Measurements from ENCODE around the gene HORMAD2. TPM values are rescaled to one million over a fixed set of nuclear protein-coding genes. Genes with fewer than 3 reads are reported as not detected.

HORMAD2 gene
- total RNA-seq, 1 donor from 2014 or later, result not detected

GRCh38 chr22:30046716-30047363 is 33.4 kb upstream of the HORMAD2 start:
- Histone ChIP-seq H3K27me3 (no peaks in the 10 kb centered on the region), H3K4me1 (no peaks in the 10 kb centered on the region), H3K4me3 (no peak overlapping the region), H3K27ac (no peak overlapping the region), H3K36me3 (no peaks in the 10 kb centered on the region), H3K9me3 (no peaks in the 10 kb centered on the region)
- TF ChIP-seq CTCF (IDR thresholded peaks at IDR 0.05), result no peak
- DNase-seq (ENCODE audit: low spot score in 2 of 2), result no peak
- intact Hi-C loops (cut with DNase I), result no loop called here

GRCh38 chr22:30047364-30047738 is 32.9 kb upstream of the HORMAD2 start:
- intact Hi-C loops (cut with DNase I), result no loop called here
- H3K4me3 ChIP-seq, result no peak overlapping the region
- no peak for TF ChIP-seq CTCF (IDR thresholded peaks at IDR 0.05)
- H3K4me1 ChIP-seq, result no peaks in the 10 kb centered on the region
- H3K27ac ChIP-seq, result no peak overlapping the region
- no peaks in the 10 kb centered on the region for H3K9me3 ChIP-seq
- DNase-seq (ENCODE audit: low spot score in 2 of 2), result no peak
- H3K36me3 ChIP-seq, result no peaks in the 10 kb centered on the region
- no peaks in the 10 kb centered on the region for H3K27me3 ChIP-seq

- H3K9me3 ChIP-seq, result no peaks in the 10 kb centered on the region
- no peak overlapping the region for H3K27ac ChIP-seq
- no peak for TF ChIP-seq CTCF (IDR thresholded peaks at IDR 0.05)
These were observed 31.6 kb upstream of the HORMAD2 start for GRCh38 chr22:30048681-30049080.

GRCh38 chr22:30054067-30054763 is 26.0 kb upstream of the HORMAD2 start:
- H3K4me1 ChIP-seq, result no peaks in the 10 kb centered on the region
- H3K4me3 ChIP-seq, result no peak overlapping the region
- no peaks in the 10 kb centered on the region for H3K27me3 ChIP-seq
- no peak overlapping the region for H3K27ac ChIP-seq
- no peak for DNase-seq (ENCODE audit: low spot score in 2 of 2)
- H3K36me3 ChIP-seq, result no peaks in the 10 kb centered on the region
- TF ChIP-seq CTCF (IDR thresholded peaks at IDR 0.05), result no peak
- peaks cover 0 to 5% of the 10 kb centered on the region in 2 donors for H3K9me3 ChIP-seq
- intact Hi-C loops (cut with DNase I), result no loop called here

More at GRCh38 chr22:30048681-30049080, 31.6 kb upstream of the HORMAD2 start:
- intact Hi-C loops (cut with DNase I), result no loop called here
- H3K4me1 ChIP-seq, result no peaks in the 10 kb centered on the region
- H3K4me3 ChIP-seq, result no peak overlapping the region
- no peaks in the 10 kb centered on the region for H3K36me3 ChIP-seq
- no peak for DNase-seq (ENCODE audit: low spot score in 2 of 2)
- H3K27me3 ChIP-seq, result no peaks in the 10 kb centered on the region

GRCh38 chr22:30054764-30055069 is 25.5 kb upstream of the HORMAD2 start:
- Histone ChIP-seq H3K4me3 (no peak overlapping the region), H3K27me3 (no peaks in the 10 kb centered on the region), H3K36me3 (no peaks in the 10 kb centered on the region), H3K27ac (no peak overlapping the region), H3K9me3 (peaks cover 0 to 5% of the 10 kb centered on the region in 2 donors), H3K4me1 (no peaks in the 10 kb centered on the region)
- intact Hi-C loops (cut with DNase I), result no loop called here
- TF ChIP-seq CTCF (IDR thresholded peaks at IDR 0.05), result no peak
- no peak for DNase-seq (ENCODE audit: low spot score in 2 of 2)
